HG03135 (cell line): ENCODE results near the gene P2RY2.

Experiments used
- ATAC-seq: cut with Tn5 transposase; IDR thresholded peaks from one replicate; pipeline ENCODE4 v1.9.1; 2021; ENCODE audit warnings: mild to moderate bottlenecking, moderate library complexity; ENCODE audit not compliant: unreplicated experiment

P2RY2 gene

GRCh38 chr11:73218106-73218829 is at the start of gene P2RY2:
TSS of gene P2RY2 (plus strand) at chr11:73218281. CDS start at chr11:73234160, 15,879 bp downstream.
- no peak for ATAC-seq

- no peak for ATAC-seq
These were observed 49.0 kb upstream of the P2RY2 start for GRCh38 chr11:73168925-73169579.

DNA sequence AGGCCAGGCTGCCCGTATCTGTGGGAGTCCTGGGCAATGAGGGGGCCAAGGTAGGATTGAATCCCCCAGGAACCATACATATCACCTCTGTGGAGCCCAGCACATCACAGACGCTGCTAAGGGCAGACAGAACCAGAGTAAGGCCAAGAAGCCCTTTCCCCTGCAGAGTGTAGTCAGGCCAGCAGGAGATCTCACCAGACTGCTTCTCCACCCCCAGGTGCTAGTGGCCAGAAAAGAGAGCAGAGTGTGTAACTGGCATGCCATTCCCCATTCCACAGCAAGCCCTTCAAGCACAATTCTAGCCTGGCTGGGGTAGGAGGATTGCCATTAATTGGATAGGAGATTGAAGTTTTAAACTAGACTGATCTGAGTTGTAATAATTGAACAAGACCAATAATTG is 47.9 kb upstream of the P2RY2 start:
- no peak for ATAC-seq

DNA sequence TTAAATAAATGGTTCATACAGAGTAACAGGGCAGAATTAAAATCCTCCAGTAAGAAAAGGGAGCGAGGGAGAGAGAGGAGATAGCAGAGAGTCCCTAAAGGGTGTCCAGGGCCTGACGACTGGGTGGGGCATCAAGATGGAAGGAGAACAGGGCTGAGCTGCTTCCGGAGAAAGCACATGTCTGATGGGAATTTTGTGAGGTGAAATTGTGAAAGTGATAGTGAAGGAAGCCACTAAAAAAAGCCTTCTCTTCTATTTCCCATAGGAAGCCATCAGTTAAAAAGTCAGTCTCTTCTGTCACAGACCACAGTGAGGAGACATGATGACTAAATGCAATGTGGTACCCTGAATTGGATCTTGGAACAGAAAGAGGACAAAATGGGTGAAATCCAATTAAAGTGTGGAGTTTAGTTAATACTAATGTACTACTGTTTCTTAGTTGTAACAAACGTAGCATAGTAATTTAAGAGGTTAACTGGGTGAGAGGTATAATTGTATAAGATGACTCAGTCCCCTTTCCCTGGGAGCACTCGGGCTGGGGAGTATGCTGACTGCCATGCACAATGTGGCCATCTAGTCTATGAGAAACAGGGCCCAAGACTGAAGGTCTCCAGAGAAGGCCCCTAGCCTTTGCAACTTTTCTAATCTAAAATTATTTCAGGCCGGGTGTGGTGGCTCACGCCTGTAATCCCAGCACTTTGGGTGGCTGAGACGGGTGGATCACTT is 46.5 kb upstream of the P2RY2 start:
- no peak for ATAC-seq

- no peak for ATAC-seq
These were observed 45.0 kb upstream of the P2RY2 start for GRCh38 chr11:73172992-73173656.

DNA sequence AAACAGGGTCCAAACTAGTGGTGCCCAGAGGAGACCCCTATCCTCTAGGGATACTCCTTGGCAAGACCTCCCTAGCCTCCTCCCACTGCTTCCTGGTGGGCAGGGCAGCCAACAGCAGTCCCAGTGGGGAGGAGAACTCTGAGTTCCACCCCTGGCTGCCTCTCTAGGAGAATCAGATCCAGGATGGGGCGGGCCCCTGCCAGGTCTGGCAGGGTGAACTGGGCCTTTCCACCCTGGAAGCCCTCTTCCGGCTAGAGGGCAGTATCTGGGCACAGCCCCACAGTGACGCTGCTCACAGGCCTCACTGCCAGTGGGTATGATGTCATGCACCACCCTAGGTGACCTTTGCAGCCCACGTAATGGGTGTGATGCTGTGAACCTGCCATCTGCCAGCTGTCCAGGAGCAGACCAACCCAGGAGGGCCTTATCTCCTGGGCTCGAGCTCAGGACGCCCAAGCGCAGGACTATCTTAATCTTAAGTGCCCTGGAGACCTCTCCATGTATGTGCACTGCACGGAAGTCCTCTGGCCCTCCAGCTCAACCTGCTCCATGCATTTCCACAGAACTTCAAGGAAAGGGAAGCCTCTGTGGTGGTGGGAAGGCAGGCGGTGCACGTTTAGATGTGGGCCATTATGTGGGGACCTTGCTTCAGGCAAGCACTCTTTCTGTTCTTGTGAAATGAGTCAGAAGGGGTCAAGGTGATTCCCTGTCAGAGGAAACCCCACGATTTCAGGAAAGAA is 44.2 kb upstream of the P2RY2 start:
- no peak for ATAC-seq

DNA sequence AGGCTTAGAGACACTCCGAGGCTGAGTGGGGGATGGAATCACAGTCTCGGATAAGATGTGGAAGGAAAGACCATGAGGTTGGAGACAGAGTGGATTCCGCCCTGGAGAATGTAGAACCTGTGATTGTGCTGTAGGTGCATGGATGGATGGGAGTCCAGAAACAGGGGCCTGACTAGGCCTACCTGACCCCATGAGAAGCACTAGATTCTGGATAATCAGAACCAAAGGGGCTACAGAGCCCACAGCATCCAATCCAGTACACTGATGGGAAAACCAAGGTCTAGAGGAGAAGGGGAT is 43.6 kb upstream of the P2RY2 start:
- ATAC-seq, result no peak

DNA sequence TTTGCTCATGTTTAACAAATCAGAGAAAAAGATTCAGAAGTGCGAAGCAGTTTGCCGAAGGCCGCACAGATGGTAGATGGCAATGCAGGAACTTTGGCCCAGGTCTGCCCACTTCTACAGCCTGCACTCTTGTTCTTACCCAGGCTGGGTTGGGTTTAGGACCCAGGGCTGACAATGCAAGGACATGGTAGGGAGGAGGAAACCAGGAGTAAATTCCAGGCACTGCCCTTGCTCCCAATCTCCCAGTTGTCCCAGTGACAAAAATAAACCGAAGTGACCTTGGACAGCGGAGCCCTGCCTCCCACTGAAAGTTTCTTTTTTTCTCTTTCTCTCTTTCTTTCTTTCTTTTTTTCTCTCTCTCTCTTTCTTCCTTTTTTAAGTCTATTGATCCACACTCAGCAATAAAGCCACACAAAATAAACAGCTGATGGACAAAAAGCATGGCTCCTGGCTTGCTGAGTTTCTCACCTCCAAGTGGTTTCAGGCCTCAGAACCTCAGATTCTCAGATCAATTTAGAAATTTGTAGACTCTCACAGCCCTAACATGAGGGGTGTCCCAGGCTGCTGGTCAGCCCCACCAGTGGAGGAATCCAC is 42.4 kb upstream of the P2RY2 start:
- ATAC-seq, result no peak

DNA sequence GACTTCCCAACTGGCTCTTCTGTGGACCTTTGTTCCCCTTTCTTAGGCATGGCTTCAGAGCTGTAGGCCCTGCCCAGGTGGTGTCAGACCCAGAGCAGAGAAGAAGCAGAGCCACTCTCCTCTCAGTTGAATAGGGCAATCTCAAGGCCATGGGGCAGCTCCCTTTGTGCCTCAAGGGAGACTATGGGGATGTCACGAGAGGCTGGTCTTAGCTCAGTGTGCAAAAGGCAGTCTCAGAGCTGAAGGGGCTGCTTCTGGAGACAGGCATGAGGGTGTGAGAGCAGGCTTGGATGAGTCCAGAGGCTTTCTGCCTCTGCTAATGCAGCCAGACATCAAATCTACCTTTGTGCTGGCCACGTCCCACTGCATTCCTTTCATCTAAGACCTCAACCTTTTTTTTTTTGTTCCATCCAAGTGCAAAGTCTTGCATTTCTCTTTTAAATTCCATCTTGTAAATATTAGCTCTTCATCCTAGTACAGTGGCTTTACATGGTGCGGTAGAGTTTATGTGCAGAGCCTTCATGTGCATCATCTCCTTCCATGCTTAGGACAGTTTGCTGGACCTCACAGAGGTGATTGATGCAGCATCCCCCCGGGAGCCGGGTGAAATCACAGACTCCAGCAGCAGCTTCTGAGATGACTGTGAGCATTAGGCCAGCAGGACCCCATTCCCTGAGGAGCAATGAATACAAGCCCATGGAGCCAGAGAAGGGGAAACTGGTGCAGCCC is 41.8 kb upstream of the P2RY2 start:
- no peak for ATAC-seq

DNA sequence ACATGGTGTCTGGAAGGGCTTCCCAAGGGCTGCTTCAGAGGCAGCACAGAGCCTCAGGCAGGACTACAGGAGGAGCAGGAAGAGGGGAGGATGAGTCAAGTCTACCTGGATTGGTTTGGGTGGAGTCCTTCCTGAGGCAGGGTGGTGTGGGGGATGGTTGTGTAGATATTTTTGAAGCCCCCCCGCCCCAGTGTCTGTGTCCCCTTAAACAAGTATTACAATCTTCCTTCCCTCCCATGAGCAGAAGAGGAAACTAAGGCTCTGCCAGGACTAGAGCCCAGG is 41.3 kb upstream of the P2RY2 start:
- ATAC-seq, result no peak

DNA sequence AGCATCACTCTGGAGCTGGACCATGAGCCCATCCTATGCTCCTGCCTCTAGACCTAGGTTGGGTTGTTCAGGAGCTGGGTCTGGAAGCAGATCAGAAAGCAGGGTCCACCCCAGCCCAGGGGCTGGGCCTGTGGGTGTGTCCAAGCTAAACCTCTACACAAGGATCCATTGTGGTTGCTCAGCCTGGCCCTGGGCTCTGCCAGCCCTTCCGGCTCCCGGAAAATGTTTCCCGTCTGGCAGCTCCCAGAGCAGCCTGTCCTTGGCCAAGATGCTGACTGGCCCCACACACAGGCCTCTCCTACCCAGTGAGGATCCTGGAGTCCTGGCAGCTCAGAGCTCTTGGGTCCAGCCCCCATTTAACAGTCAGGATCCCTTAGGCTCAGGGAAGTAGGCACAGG is 40.7 kb upstream of the P2RY2 start:
- no peak for ATAC-seq

DNA sequence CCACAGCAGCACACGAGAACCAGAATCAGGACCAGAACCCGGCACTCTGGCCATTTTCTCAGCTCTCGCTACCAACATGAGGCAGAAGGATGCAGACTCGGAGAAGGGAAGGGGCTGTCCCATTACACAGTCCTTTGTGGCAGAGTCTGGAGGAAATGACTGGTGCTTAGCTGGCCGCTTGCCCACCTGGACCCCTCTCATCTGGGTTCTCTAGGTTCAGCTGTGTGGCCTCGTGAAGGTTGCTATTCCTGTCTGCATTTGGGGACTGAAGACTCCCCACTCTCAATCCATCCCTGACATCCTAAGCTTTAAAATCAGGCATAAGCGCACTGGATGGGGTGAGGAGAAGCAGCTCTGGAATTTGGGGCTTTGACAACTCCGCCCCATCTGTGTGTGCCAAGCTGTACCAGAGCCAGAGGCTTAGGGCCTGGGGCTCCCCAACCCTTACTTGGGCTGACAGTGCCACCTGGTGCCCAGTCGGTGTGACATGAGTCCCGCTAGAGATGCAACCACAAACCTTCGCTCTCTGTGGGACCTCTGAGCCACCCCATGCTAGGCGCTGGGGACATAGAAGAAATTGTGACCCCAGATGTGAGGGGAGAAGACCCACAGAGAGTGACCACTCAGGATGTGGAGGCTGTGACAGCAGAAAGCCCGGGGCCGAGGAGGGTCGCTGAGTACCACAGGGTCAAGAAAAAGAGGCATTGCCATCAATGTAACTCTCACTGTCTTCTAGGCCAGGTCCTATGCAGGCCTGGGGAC is 40.1 kb upstream of the P2RY2 start:
- no peak for ATAC-seq

GRCh38 chr11:73178681-73179080 is 39.4 kb upstream of the P2RY2 start:
- ATAC-seq, result no peak

GRCh38 chr11:73182824-73183321 is 35.2 kb upstream of the P2RY2 start:
- ATAC-seq, result no peak

DNA sequence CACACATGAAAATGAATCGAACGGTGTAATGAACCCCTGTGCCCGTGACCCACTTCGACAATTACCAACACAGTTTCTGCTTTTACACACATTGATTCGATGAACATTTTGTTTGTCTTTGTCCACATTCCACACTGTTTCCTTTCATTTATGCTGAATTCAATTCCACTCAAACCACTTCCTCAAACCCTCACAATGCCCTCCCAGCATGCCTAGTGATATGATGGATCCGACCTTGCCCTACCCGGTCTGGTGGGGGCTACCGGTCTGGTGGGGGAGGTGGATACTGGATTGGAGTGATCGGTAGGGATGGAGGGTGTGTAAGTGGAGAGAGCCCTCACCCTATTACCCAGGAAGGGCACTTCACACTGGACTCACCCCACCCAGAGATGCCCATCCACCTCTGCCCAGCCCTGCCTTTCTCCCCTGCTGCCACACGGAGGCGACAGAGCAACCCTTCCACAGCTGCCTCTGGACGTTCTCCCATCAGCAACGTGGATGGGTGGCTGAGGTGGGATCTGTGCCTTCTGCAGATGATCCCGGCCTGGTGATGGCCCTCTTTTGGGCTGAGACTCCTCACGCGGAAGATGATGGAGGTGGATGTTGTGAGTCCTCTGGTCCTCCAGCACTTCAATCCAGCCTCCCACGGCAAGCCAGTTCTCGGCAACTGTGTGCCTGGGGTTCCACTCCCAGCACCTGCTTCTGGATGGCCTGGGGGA is 33.0 kb upstream of the P2RY2 start:
- ATAC-seq, result no peak

- ATAC-seq, result no peak
These were observed 32.3 kb upstream of the P2RY2 start for GRCh38 chr11:73185680-73186293.

DNA sequence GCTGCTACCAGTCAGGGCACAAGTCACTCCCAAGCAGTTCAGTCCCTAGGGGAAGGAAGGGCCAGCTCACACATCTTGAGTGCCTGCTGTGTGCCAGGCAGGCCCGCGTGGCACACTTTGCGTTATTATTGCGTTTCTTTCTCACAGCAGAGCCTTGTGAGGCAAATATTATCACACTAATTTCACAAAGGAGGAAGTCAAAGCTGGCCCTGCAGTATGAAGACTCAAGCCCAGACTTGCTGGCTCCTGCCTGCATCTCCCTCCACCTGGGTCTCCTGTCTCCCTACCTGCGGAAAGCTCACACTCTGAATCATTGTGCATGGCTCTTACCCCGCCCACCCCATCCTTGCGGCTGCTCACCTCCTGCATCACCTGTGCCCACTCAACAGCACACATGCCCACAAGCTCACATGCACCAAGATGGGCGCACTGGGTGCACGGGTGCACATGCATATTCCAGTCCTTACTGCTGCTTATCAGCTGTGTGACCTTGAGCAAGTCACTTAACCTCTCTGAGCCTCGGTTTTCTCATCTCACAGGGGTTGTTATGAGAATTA is 31.7 kb upstream of the P2RY2 start:
- ATAC-seq, result no peak

- no peak for ATAC-seq
These were observed 31.2 kb upstream of the P2RY2 start for GRCh38 chr11:73186886-73187285.
